ENCODE results near the gene PDRG1. TPM values are rescaled to one million over a fixed set of nuclear protein-coding genes. Genes with fewer than 3 reads are reported as not detected.

PDRG1 gene
- total RNA-seq, 1 donor from 2014 or later: 6.8 TPM

DNA sequence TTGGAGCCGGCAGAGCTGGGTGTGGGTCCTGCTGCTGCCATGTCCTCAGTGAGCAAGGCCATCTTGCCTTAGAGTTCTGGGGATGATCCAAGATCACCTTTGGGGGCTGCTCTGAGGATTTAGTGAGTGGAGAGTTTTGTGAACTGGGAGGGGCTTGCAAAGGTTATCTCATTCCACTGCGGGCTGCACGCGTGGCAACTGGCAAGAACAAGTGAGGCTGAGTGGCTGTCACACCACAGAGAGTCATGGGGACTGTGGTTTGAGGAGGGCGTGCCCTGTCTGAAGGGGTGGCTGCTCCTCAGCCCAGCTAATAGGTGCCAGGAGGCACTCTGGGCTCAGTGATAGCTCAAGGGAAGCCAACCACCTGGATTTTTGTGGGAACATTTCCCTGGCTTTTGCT is 43.8 kb downstream of the PDRG1 start:
- FAIRE-seq (no peak), DNase-seq (ENCODE audit: low read depth) (no peak)
- H3K36me3 ChIP-seq (ENCODE audit: control insufficient read depth, insufficient read depth, low read length): no peaks in the 10 kb centered on the region
- no peaks in the 10 kb centered on the region for H3K27me3 ChIP-seq (ENCODE audit: control insufficient read depth, insufficient read depth, low read length)
- H3K4me3 ChIP-seq (ENCODE audit: low read depth, low read length): no peak overlapping the region
- TF ChIP-seq, protein P1, sequence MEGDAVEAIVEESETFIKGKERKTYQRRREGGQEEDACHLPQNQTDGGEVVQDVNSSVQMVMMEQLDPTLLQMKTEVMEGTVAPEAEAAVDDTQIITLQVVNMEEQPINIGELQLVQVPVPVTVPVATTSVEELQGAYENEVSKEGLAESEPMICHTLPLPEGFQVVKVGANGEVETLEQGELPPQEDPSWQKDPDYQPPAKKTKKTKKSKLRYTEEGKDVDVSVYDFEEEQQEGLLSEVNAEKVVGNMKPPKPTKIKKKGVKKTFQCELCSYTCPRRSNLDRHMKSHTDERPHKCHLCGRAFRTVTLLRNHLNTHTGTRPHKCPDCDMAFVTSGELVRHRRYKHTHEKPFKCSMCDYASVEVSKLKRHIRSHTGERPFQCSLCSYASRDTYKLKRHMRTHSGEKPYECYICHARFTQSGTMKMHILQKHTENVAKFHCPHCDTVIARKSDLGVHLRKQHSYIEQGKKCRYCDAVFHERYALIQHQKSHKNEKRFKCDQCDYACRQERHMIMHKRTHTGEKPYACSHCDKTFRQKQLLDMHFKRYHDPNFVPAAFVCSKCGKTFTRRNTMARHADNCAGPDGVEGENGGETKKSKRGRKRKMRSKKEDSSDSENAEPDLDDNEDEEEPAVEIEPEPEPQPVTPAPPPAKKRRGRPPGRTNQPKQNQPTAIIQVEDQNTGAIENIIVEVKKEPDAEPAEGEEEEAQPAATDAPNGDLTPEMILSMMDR (IDR thresholded peaks at IDR 0.05; ENCODE audit: insufficient read depth, low read length, severe bottlenecking): no peak

DNA sequence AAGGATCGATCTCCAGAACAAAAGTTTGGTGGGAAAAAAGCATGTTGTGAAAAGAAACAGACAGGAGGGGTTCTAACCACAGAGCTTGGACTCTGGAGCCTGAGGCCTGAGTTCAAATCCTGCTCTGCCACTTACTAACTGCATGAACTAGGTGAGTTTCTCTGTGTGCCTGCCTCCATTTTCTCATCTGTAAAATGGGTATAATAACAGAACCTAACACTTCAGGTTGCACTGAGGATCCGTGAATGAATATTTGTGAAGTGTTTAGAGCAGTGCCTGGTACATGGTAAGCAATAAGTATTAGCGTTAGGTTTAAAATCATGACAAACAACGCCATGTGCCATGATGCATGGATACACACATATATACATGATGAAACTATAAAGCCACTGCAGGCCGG is 44.8 kb downstream of the PDRG1 start:
- TF ChIP-seq, protein P1 (IDR thresholded peaks at IDR 0.05; ENCODE audit: insufficient read depth, low read length, severe bottlenecking): no peak
- H3K36me3 ChIP-seq (ENCODE audit: control insufficient read depth, insufficient read depth, low read length): no peaks in the 10 kb centered on the region
- no peak overlapping the region for H3K4me3 ChIP-seq (ENCODE audit: low read depth, low read length)
- no peak for FAIRE-seq
- no peaks in the 10 kb centered on the region for H3K27me3 ChIP-seq (ENCODE audit: control insufficient read depth, insufficient read depth, low read length)
- no peak for DNase-seq (ENCODE audit: low read depth)

DNA sequence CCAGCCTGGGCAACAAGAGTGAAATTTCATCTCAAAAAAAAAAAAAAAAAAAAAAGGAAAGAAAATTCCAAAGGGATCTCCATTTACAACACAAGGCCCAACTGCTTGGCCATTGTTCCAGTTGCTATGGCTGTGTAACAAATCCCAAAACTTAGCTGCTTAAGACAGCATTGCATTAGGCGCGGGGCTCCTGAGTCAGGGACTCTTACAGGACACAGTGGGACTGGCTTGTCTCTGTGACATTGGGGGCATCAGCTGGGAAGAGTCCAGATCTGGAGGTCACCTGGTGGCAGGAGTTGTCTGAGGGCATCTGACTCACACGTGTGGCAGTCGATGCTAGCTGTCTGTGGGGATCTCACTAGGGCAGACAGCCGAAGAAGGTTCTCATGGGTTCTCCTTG is 45.8 kb downstream of the PDRG1 start:
- FAIRE-seq (no peak), DNase-seq (ENCODE audit: low read depth) (no peak)
- H3K36me3 ChIP-seq (ENCODE audit: control insufficient read depth, insufficient read depth, low read length): no peaks in the 10 kb centered on the region
- H3K4me3 ChIP-seq (ENCODE audit: low read depth, low read length): no peak overlapping the region
- H3K27me3 ChIP-seq (ENCODE audit: control insufficient read depth, insufficient read depth, low read length): no peaks in the 10 kb centered on the region
- TF ChIP-seq, protein P1 (IDR thresholded peaks at IDR 0.05; ENCODE audit: insufficient read depth, low read length, severe bottlenecking): no peak

DNA sequence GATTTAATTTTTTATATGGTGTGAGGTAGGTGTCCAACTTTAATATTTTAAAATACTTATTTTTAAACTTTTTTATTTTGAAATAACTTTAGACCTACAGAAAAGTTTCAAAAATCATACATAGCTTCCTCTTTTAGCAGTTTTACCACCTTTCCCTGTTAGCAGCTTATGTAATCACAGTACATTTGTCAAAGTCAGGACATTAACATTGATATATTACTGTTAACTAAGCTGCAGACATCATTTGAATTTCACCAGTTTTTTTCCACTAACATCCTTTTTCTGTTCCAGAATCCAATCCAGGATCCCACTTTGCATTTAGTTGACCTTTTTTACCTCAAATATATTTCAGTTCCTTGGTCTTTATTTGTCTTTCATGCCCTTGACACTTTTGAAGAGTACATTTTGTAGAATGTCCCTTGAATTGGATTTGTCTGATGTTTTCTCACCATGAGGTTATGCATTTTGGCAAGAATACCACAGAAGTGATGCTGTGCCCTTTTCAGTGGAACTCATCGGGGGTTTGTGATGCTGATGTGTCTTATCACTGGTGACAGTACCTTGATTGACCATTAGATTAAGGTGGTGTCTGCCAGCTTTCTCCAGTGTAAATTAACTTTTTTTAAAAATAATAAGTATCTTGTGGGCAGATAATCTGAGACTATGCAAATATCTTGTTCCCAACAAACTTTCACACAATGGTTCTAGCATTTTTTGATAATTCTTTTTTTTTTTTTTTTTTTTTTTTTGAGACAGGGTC is 48.0 kb downstream of the PDRG1 start:
- DNase-seq (ENCODE audit: low read depth) (no peak), FAIRE-seq (no peak)
- Histone ChIP-seq H3K36me3 (ENCODE audit: control insufficient read depth, insufficient read depth, low read length) (no peaks in the 10 kb centered on the region), H3K4me3 (ENCODE audit: low read depth, low read length) (no peak overlapping the region), H3K27me3 (ENCODE audit: control insufficient read depth, insufficient read depth, low read length) (peaks cover 2% of the 10 kb centered on the region)
- TF ChIP-seq, protein P1 (IDR thresholded peaks at IDR 0.05; ENCODE audit: insufficient read depth, low read length, severe bottlenecking): no peak

DNA sequence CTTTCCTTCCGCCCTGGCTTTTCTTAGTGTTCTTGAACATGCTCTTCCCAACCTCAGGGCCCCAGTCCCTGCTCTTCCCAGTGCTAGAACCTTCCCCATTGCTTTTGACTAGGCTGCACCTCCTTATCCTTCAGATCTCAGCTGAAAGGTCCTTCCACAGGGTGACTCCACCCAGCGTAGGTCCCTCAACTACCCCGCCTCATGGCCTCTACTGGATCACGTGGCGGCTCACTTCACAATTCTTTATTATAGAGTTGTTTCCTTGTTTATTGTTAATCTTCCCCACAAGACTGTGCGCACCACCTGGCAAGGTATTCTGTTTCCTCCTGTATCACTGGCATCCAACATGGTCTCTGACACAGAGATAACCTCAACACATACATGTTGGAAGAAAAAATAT is 50.2 kb downstream of the PDRG1 start:
- no peak overlapping the region for H3K4me3 ChIP-seq (ENCODE audit: low read depth, low read length)
- TF ChIP-seq, protein P1 (IDR thresholded peaks at IDR 0.05; ENCODE audit: insufficient read depth, low read length, severe bottlenecking): no peak
- no peaks in the 10 kb centered on the region for H3K36me3 ChIP-seq (ENCODE audit: control insufficient read depth, insufficient read depth, low read length)
- no peak for FAIRE-seq
- DNase-seq (ENCODE audit: low read depth): no peak
- H3K27me3 ChIP-seq (ENCODE audit: control insufficient read depth, insufficient read depth, low read length): peaks cover 2% of the 10 kb centered on the region

DNA sequence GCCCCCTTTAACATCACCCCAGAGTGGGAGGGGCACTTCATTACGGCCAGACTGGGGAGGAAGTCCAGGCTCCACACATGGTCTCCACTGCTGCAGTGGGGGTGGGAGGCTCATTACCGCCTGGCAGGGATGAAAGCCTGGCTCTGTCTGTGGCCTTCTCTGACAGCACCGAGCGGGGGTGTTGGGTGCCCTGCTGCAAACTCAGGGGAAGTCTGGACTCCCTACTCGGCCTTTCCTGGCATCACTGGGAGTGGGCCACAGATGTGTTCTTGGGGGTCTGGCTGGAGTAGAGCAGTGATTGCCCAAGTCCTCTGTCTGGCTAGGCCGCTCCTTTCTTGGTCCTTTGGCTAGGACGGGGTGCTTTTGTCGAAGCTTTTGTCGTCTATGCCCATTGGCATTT is 54.3 kb downstream of the PDRG1 start:
- H3K27me3 ChIP-seq (ENCODE audit: control insufficient read depth, insufficient read depth, low read length): peaks cover 2% of the 10 kb centered on the region
- H3K4me3 ChIP-seq (ENCODE audit: low read depth, low read length): no peak overlapping the region
- no peak for DNase-seq (ENCODE audit: low read depth)
- FAIRE-seq: no peak
- TF ChIP-seq, protein P1 (IDR thresholded peaks at IDR 0.05; ENCODE audit: insufficient read depth, low read length, severe bottlenecking): no peak
- H3K36me3 ChIP-seq (ENCODE audit: control insufficient read depth, insufficient read depth, low read length): no peaks in the 10 kb centered on the region

Measured in bronchial epithelial cell (primary cell).